Measurements from ENCODE around the gene PCLO. TPM values are rescaled to one million over a fixed set of nuclear protein-coding genes. Genes with fewer than 3 reads are reported as not detected.

The PCLO gene
- polyA plus RNA-seq, 3 donors = not detected

GRCh38 chr7:82838314-82838713 lies 324.4 kb downstream of the PCLO start:
- H3K4me1 Mint-ChIP-seq = no peaks in the 10 kb centered on the region
- Histone ChIP-seq H3K79me2 (ENCODE audit: insufficient read depth, low read length) (no peaks in the 10 kb centered on the region), H3K9me3 (replicated peaks in 1 of 2; ENCODE audit: control insufficient read depth in 1 of 2, insufficient read depth in 1 of 2, low read length in 2 of 2) (no peaks in the 10 kb centered on the region), H3K4me3 (replicated peaks in 1 of 3; ENCODE audit: low read depth in 2 of 3, low read length in 3 of 3) (no peak overlapping the region), H3K4me2 (replicated peaks; ENCODE audit: extremely low read depth, low read length, poor library complexity, severe bottlenecking) (no peak overlapping the region), H3K9ac (ENCODE audit: insufficient read depth, low read length, poor library complexity, severe bottlenecking) (no peak overlapping the region), H3K36me3 (replicated peaks in 1 of 2; ENCODE audit: control insufficient read depth in 1 of 2, insufficient read depth in 2 of 2, low read length in 2 of 2) (no peaks in the 10 kb centered on the region), H3K4me1 (ENCODE audit: control insufficient read depth in 1 of 2, insufficient read depth in 2 of 2, low read length in 2 of 2) (no peaks in the 10 kb centered on the region), H2AFZ (ENCODE audit: insufficient read depth, low read depth, low read length, poor library complexity, severe bottlenecking) (no peak overlapping the region), H4K20me1 (ENCODE audit: insufficient read depth, low read length) (no peaks in the 10 kb centered on the region), H3K27me3 (ENCODE audit: control insufficient read depth in 2 of 2, insufficient read depth in 2 of 2, low read length in 2 of 2) (no peaks in the 10 kb centered on the region), H3K27ac (ENCODE audit: low read depth in 1 of 2, low read length in 2 of 2) (no peak overlapping the region)
- no peak overlapping the region for H3K27ac Mint-ChIP-seq
- TF ChIP-seq, protein P1, sequence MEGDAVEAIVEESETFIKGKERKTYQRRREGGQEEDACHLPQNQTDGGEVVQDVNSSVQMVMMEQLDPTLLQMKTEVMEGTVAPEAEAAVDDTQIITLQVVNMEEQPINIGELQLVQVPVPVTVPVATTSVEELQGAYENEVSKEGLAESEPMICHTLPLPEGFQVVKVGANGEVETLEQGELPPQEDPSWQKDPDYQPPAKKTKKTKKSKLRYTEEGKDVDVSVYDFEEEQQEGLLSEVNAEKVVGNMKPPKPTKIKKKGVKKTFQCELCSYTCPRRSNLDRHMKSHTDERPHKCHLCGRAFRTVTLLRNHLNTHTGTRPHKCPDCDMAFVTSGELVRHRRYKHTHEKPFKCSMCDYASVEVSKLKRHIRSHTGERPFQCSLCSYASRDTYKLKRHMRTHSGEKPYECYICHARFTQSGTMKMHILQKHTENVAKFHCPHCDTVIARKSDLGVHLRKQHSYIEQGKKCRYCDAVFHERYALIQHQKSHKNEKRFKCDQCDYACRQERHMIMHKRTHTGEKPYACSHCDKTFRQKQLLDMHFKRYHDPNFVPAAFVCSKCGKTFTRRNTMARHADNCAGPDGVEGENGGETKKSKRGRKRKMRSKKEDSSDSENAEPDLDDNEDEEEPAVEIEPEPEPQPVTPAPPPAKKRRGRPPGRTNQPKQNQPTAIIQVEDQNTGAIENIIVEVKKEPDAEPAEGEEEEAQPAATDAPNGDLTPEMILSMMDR (IDR thresholded peaks at IDR 0.05) = no peak
- no peak for DNase-seq
- intact Hi-C loops (cut with micrococcal nuclease) = no loop called here
- H3K4me3 Mint-ChIP-seq = no peak overlapping the region
- H3K9me3 Mint-ChIP-seq = peaks cover 0 to 1% (median 0%) of the 10 kb centered on the region in 7 donors
- no peaks in the 10 kb centered on the region for H3K36me3 Mint-ChIP-seq
- no peaks in the 10 kb centered on the region for H3K27me3 Mint-ChIP-seq (ENCODE audit: low read depth in 3 of 3)

DNA sequence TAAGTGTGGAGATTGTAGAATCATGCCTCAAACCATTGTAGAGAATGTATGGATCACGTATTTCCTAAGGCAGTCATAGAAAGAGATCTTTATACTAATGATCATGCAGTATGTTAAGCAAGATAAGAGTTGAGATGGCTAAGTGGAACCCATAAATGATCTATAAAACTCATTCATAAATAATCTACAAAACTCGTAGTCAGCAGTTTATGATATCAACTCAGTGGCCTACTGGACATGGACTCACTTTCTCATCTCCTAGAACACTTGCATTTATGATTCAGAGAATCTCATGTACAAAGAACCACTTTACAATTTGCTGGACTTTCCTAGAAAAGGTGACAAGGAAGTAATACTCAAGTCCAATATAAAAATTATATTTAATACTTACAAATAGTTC lies 339.6 kb downstream of the PCLO start:
- WGBS (ENCODE audit: insufficient coverage) = no CpG with 5 or more reads among the region's 2 CpGs
- no peak for DNase-seq
- Mint-ChIP-seq H3K27me3 (ENCODE audit: low read depth in 3 of 3) (no peaks in the 10 kb centered on the region), H3K9me3 (peaks cover 0 to 4% (median 0%) of the 10 kb centered on the region in 7 donors), H3K36me3 (no peaks in the 10 kb centered on the region), H3K4me3 (no peak overlapping the region), H3K27ac (no peak overlapping the region), H3K4me1 (no peaks in the 10 kb centered on the region)
- Histone ChIP-seq H3K36me3 (replicated peaks in 1 of 2; ENCODE audit: control insufficient read depth in 1 of 2, insufficient read depth in 2 of 2, low read length in 2 of 2) (no peaks in the 10 kb centered on the region), H3K27me3 (ENCODE audit: control insufficient read depth in 2 of 2, insufficient read depth in 2 of 2, low read length in 2 of 2) (no peaks in the 10 kb centered on the region), H3K4me3 (replicated peaks in 1 of 3; ENCODE audit: low read depth in 2 of 3, low read length in 3 of 3) (no peak overlapping the region), H3K79me2 (ENCODE audit: insufficient read depth, low read length) (no peaks in the 10 kb centered on the region), H3K9me3 (replicated peaks in 1 of 2; ENCODE audit: control insufficient read depth in 1 of 2, insufficient read depth in 1 of 2, low read length in 2 of 2) (no peaks in the 10 kb centered on the region), H4K20me1 (ENCODE audit: insufficient read depth, low read length) (no peaks in the 10 kb centered on the region), H3K9ac (ENCODE audit: insufficient read depth, low read length, poor library complexity, severe bottlenecking) (no peak overlapping the region), H2AFZ (ENCODE audit: insufficient read depth, low read depth, low read length, poor library complexity, severe bottlenecking) (no peak overlapping the region), H3K4me2 (replicated peaks; ENCODE audit: extremely low read depth, low read length, poor library complexity, severe bottlenecking) (no peak overlapping the region), H3K27ac (ENCODE audit: low read depth in 1 of 2, low read length in 2 of 2) (no peak overlapping the region), H3K4me1 (ENCODE audit: control insufficient read depth in 1 of 2, insufficient read depth in 2 of 2, low read length in 2 of 2) (no peaks in the 10 kb centered on the region)
- TF ChIP-seq, protein P1 (IDR thresholded peaks at IDR 0.05) = no peak
- intact Hi-C loops (cut with micrococcal nuclease) = no loop called here
